Neural progenitor cell (in vitro differentiated cells): ENCODE results near the gene PSD4. TPM values are rescaled to one million over a fixed set of nuclear protein-coding genes. Genes with fewer than 3 reads are reported as not detected.
A peak's percentile ranks its signal among the peaks of the same experiment; 100 is the strongest.

Experiments used
- DNase-seq: peaks from one replicate; pipeline ENCODE4 v3.0.0-alpha.2; 2016; ENCODE audit warnings: low spot score
- H2AFZ ChIP-seq: fragments of 200-600 bp; sonication (generic); replicated peaks from 2 replicates; pipeline ENCODE4 v1.6.1; 2016; ENCODE audit warnings: antibody characterized with exemption
- H3F3A ChIP-seq: fragments of 200-600 bp; sonication (generic); 2 replicates; pipeline ENCODE4 v1.6.1; 2016; ENCODE audit warnings: antibody characterized with exemption, low read depth
- H3K27ac ChIP-seq: fragments of 200-600 bp; sonication (generic); 2 replicates; pipeline ENCODE4 v1.5.1; 2016; ENCODE audit warnings: mild to moderate bottlenecking
- H3K27me3 ChIP-seq: fragments of 200-600 bp; sonication (generic); 2 replicates; pipeline ENCODE4 v1.6.1; 2016; ENCODE audit warnings: mild to moderate bottlenecking, moderate library complexity
- H3K36me3 ChIP-seq: fragments of 200-600 bp; sonication (generic); 2 replicates; pipeline ENCODE4 v1.5.1; 2016
- H3K4me1 ChIP-seq: fragments of 200-600 bp; sonication (generic); 2 replicates; pipeline ENCODE4 v1.6.1; 2016; ENCODE audit warnings: mixed run types
- H3K4me2 ChIP-seq: fragments of 200-600 bp; sonication (generic); 2 replicates; pipeline ENCODE4 v1.6.1; 2016
- H3K4me3 ChIP-seq: fragments of 200-600 bp; sonication (generic); 2 replicates; pipeline ENCODE4 v1.5.1; 2016
- H3K79me2 ChIP-seq: fragments of 200-600 bp; sonication (generic); 2 replicates; pipeline ENCODE4 v1.6.1; 2016; ENCODE audit warnings: low read depth
- H3K9ac ChIP-seq: fragments of 200-600 bp; sonication (generic); 2 replicates; pipeline ENCODE4 v1.6.1; 2016
- H3K9me3 ChIP-seq: fragments of 200-600 bp; sonication (generic); 2 replicates; pipeline ENCODE4 v1.5.1; 2016; ENCODE audit warnings: low read depth
- H4K20me1 ChIP-seq: fragments of 200-600 bp; sonication (generic); 2 replicates; pipeline ENCODE4 v1.6.1; 2016; ENCODE audit warnings: low read depth
- H3K27ac Mint-ChIP-seq: 3 replicates; pipeline ENCODE4 v1.8.0; 2021; ENCODE audit warnings: mixed read lengths
- H3K27me3 Mint-ChIP-seq: 2 replicates; pipeline ENCODE4 v1.8.0; 2022; ENCODE audit warnings: low read depth, mild to moderate bottlenecking, inconsistent platforms, moderate library complexity, mixed read lengths; ENCODE audit not compliant: insufficient read depth
- H3K36me3 Mint-ChIP-seq: 3 replicates; pipeline ENCODE4 v1.8.0; 2021; ENCODE audit warnings: mixed read lengths
- H3K4me1 Mint-ChIP-seq: 3 replicates; pipeline ENCODE4 v1.8.0; 2021; ENCODE audit warnings: mixed read lengths
- H3K4me3 Mint-ChIP-seq: 3 replicates; pipeline ENCODE4 v1.8.0; 2021; ENCODE audit warnings: mild to moderate bottlenecking, moderate library complexity, mixed read lengths
- H3K9me3 Mint-ChIP-seq: 3 replicates; pipeline ENCODE4 v1.8.0; 2020; ENCODE audit warnings: mixed read lengths
- CTCF ChIP-seq: fragments of 200-600 bp; sonication (generic); IDR thresholded peaks from 2 replicates; pipeline ENCODE4 v1.5.1; 2017; ENCODE audit warnings: antibody characterized with exemption, mild to moderate bottlenecking
- EZH2 ChIP-seq: fragments of 200-600 bp; sonication (generic); IDR thresholded peaks from 2 replicates; pipeline ENCODE4 v1.6.1; 2017; ENCODE audit warnings: antibody characterized with exemption, mild to moderate bottlenecking, moderate library complexity
- EZH2phosphoT487 ChIP-seq: fragments of 200-600 bp; sonication (generic); IDR thresholded peaks from 2 replicates; pipeline ENCODE4 v1.6.1; 2017; ENCODE audit warnings: antibody characterized with exemption
- total RNA-seq: library from RNA; depleted of rRNA; stranded (reverse); fragments of >200 nt; gene quantifications from 2 replicates; pipeline ENCODE4 v1.2.3, GENCODE V29; 2015; ENCODE audit warnings: low replicate concordance

The PSD4 gene
- total RNA-seq, 1 donor from 2014 or later = 0.02 TPM

- Histone ChIP-seq H3K79me2 (no peaks in the 10 kb centered on the region), H3K9ac (no peak overlapping the region), H2AFZ (no peak overlapping the region), H3K4me1 (no peaks in the 10 kb centered on the region), H3K27me3 (no peaks in the 10 kb centered on the region), H3K4me3 (no peak overlapping the region), H3K36me3 (no peaks in the 10 kb centered on the region), H3K27ac (no peak overlapping the region), H3K9me3 (no peaks in the 10 kb centered on the region), H3F3A (no peaks in the 10 kb centered on the region), H3K4me2 (no peak overlapping the region), H4K20me1 (no peaks in the 10 kb centered on the region)
- Mint-ChIP-seq H3K4me1 (peaks cover 12% of the 10 kb centered on the region), H3K9me3 (no peaks in the 10 kb centered on the region), H3K27me3 (peaks cover 2% of the 10 kb centered on the region), H3K4me3 (no peak overlapping the region), H3K27ac (no peak overlapping the region), H3K36me3 (no peaks in the 10 kb centered on the region)
- TF ChIP-seq CTCF (no peak), EZH2phosphoT487 (no peak), EZH2 (no peak)
- no peak for DNase-seq
Observed at GRCh38 chr2:113187771-113188170, 14.0 kb downstream of the PSD4 start.

- Mint-ChIP-seq H3K4me1 (peaks cover 11% of the 10 kb centered on the region), H3K9me3 (no peaks in the 10 kb centered on the region), H3K27ac (no peak overlapping the region), H3K4me3 (no peak overlapping the region), H3K36me3 (no peaks in the 10 kb centered on the region), H3K27me3 (peaks cover 7% of the 10 kb centered on the region)
- DNase-seq = no peak
- H3K4me3 ChIP-seq = no peak overlapping the region
- H4K20me1 ChIP-seq = no peaks in the 10 kb centered on the region
- H3K27me3 ChIP-seq = peaks cover 5% of the 10 kb centered on the region
- H3K9ac ChIP-seq = no peak overlapping the region
- H3K27ac ChIP-seq = no peak overlapping the region
- no peaks in the 10 kb centered on the region for H3F3A ChIP-seq
- TF ChIP-seq CTCF (no peak), EZH2 (no peak), EZH2phosphoT487 (no peak)
- H3K9me3 ChIP-seq = no peaks in the 10 kb centered on the region
- no peaks in the 10 kb centered on the region for H3K79me2 ChIP-seq
- H2AFZ ChIP-seq = no peak overlapping the region
- H3K4me2 ChIP-seq = no peak overlapping the region
- no peaks in the 10 kb centered on the region for H3K4me1 ChIP-seq
- no peaks in the 10 kb centered on the region for H3K36me3 ChIP-seq
Observed at GRCh38 chr2:113190871-113191270, 17.1 kb downstream of the PSD4 start.

GRCh38 chr2:113192459-113193100, 18.8 kb downstream of the PSD4 start:
- TF ChIP-seq EZH2phosphoT487 (no peak), CTCF (peak; percentile 41)
- Histone ChIP-seq H3K4me2 (no peak overlapping the region), H3K9ac (no peak overlapping the region), H3K9me3 (no peaks in the 10 kb centered on the region), H3K79me2 (no peaks in the 10 kb centered on the region), H3K4me1 (no peaks in the 10 kb centered on the region), H3K27ac (no peak overlapping the region), H3F3A (no peaks in the 10 kb centered on the region), H2AFZ (no peak overlapping the region), H3K4me3 (no peak overlapping the region), H4K20me1 (no peaks in the 10 kb centered on the region), H3K36me3 (no peaks in the 10 kb centered on the region), H3K27me3 (peaks cover 22% of the 10 kb centered on the region)
- Mint-ChIP-seq H3K4me1 (peaks cover 7% of the 10 kb centered on the region), H3K27ac (no peak overlapping the region), H3K27me3 (peaks cover 7% of the 10 kb centered on the region), H3K36me3 (no peaks in the 10 kb centered on the region), H3K9me3 (no peaks in the 10 kb centered on the region), H3K4me3 (no peak overlapping the region)
- peak; percentile 37 for DNase-seq
